HepG2 (cell line): ENCODE results near the gene CD58. TPM values are rescaled to one million over a fixed set of nuclear protein-coding genes. Genes with fewer than 3 reads are reported as not detected.

Experiments used
- ELF3 ChIP-seq: IDR thresholded peaks from 2 replicates; pipeline ENCODE4 v1.6.1; 2016; ENCODE audit warnings: missing genetic modification reagents, missing compliant biosample characterization
- FOXP4 ChIP-seq: sonication (generic); formaldehyde crosslinking; IDR thresholded peaks from 2 replicates; pipeline ENCODE4 v1.4.0; 2020; ENCODE audit warnings: missing genetic modification reagents
- GATAD2A ChIP-seq: IDR thresholded peaks from 2 replicates; pipeline ENCODE4 v1.6.1; 2016
- HIVEP1 ChIP-seq: sonication (generic); formaldehyde crosslinking; IDR thresholded peaks from 2 replicates; pipeline ENCODE4 v1.4.0; 2020; ENCODE audit warnings: mild to moderate bottlenecking, missing genetic modification reagents
- ISL2 ChIP-seq: sonication (generic); formaldehyde crosslinking; IDR thresholded peaks from 2 replicates; pipeline ENCODE4 v1.5.0; 2020; ENCODE audit warnings: missing genetic modification reagents
- MAZ ChIP-seq, 2 experiments: sonication (generic) in 1 of 2; formaldehyde crosslinking in 1 of 2; IDR thresholded peaks; 2 replicates each; pipeline versions ENCODE4 v1.5.0 to v1.6.1; 2012 to 2020; ENCODE audit warnings: low read depth in 2 of 2, mild to moderate bottlenecking in 2 of 2, borderline replicate concordance in 1 of 2, improper control_type of control experiment in 1 of 2, low read length in 1 of 2, missing genetic modification reagents in 1 of 2, moderate library complexity in 1 of 2
- NFYC ChIP-seq: IDR thresholded peaks from 2 replicates; pipeline ENCODE4 v1.6.1; 2016; ENCODE audit warnings: missing genetic modification reagents, missing compliant biosample characterization
- NPAS2 ChIP-seq: sonication (generic); formaldehyde crosslinking; IDR thresholded peaks from 2 replicates; pipeline ENCODE4 v1.8.0; 2022; ENCODE audit warnings: mild to moderate bottlenecking, missing genetic modification reagents, borderline replicate concordance
- NR2C2 ChIP-seq: sonication (generic); formaldehyde crosslinking; IDR thresholded peaks from 2 replicates; pipeline ENCODE4 v1.4.0; 2020; ENCODE audit warnings: missing genetic modification reagents, mild to moderate bottlenecking, moderate library complexity, borderline replicate concordance
- POGZ ChIP-seq: sonication (generic); formaldehyde crosslinking; IDR thresholded peaks from 2 replicates; pipeline ENCODE4 v1.4.0; 2020; ENCODE audit warnings: mild to moderate bottlenecking, missing genetic modification reagents
- RARA ChIP-seq: IDR thresholded peaks from 2 replicates; pipeline ENCODE4 v1.6.1; 2016; ENCODE audit warnings: missing genetic modification reagents, missing compliant biosample characterization
- REL ChIP-seq: sonication (generic); formaldehyde crosslinking; conservative IDR thresholded peaks from 2 replicates; pipeline ENCODE4 v1.8.0; 2022; ENCODE audit warnings: mild to moderate bottlenecking, missing genetic modification reagents, moderate library complexity
- RORA ChIP-seq: sonication (generic); formaldehyde crosslinking; IDR thresholded peaks from 2 replicates; pipeline ENCODE4 v1.5.0; 2020; ENCODE audit warnings: mild to moderate bottlenecking, missing genetic modification reagents, moderate library complexity
- SOX6 ChIP-seq, 2 experiments: fragments of 450-650 bp in 1 of 2; sonication (generic) in 1 of 2; formaldehyde crosslinking in 1 of 2; IDR thresholded peaks; 2 replicates each; pipeline versions ENCODE4 v1.4.0 to v1.6.1; 2017 to 2020; ENCODE audit warnings: antibody characterized with exemption in 1 of 2, mild to moderate bottlenecking in 1 of 2, missing genetic modification reagents in 1 of 2
- TCF7 ChIP-seq: sonication (generic); IDR thresholded peaks from 2 replicates; pipeline ENCODE4 v1.6.1; 2016; ENCODE audit warnings: antibody characterized with exemption, low read depth
- THAP8 ChIP-seq: sonication (generic); formaldehyde crosslinking; IDR thresholded peaks from 2 replicates; pipeline ENCODE4 v1.5.1; 2020; ENCODE audit warnings: missing genetic modification reagents, mild to moderate bottlenecking, borderline replicate concordance
- TSC22D2 ChIP-seq: sonication (generic); formaldehyde crosslinking; IDR thresholded peaks from 2 replicates; pipeline ENCODE4 v1.5.1; 2020; ENCODE audit warnings: missing genetic modification reagents, mild to moderate bottlenecking, borderline replicate concordance
- polyA plus RNA-seq, 8 experiments: library from polyadenylated mRNA; depleted of rRNA in 3 of 8; stranded (reverse) in 7 of 8; unstranded in 1 of 8; fragments of >200 nt; fragmentation: Illumina TruSeq in 4 of 8; extraction: Trizol in 4 of 8; gene quantifications; 2 replicates each; pipeline versions ENCODE4 v1.2.1 to v1.2.3, GENCODE V29; 2011 to 2016; ENCODE audit warnings: low read depth in 4 of 8, missing spikeins in 1 of 8, mixed read lengths in 1 of 8; ENCODE audit not compliant: insufficient read depth in 1 of 8
- total RNA-seq, 5 experiments: library from RNA; depleted of rRNA; stranded (reverse); fragments of >200 nt; fragmentation: Illumina TruSeq; extraction: Trizol; gene quantifications; 2 replicates each; pipeline ENCODE4 v1.2.3, GENCODE V29; 2016; ENCODE audit warnings: low read depth in 1 of 5
- TF ChIP-seq, protein P1 (sequence below): sonication (generic); formaldehyde crosslinking; IDR thresholded peaks from 2 replicates; pipeline ENCODE4 v1.8.0; 2022; ENCODE audit warnings: low read depth, missing genetic modification reagents
- TF ChIP-seq, protein P2 (sequence below): sonication (generic); formaldehyde crosslinking; IDR thresholded peaks from 2 replicates; pipeline ENCODE4 v1.4.0; 2020; ENCODE audit warnings: missing genetic modification reagents
- TF ChIP-seq, protein P3 (sequence below): sonication (generic); formaldehyde crosslinking; IDR thresholded peaks from 2 replicates; pipeline ENCODE4 v1.5.1; 2020; ENCODE audit warnings: missing genetic modification reagents, mild to moderate bottlenecking, borderline replicate concordance

Gene CD58
- total and polyA plus RNA-seq, 2 of the 13 experiments (the other 11 are each of a cell fraction or from before 2014, with no cell fraction given): 9.4 to 13.5 TPM

DNA sequence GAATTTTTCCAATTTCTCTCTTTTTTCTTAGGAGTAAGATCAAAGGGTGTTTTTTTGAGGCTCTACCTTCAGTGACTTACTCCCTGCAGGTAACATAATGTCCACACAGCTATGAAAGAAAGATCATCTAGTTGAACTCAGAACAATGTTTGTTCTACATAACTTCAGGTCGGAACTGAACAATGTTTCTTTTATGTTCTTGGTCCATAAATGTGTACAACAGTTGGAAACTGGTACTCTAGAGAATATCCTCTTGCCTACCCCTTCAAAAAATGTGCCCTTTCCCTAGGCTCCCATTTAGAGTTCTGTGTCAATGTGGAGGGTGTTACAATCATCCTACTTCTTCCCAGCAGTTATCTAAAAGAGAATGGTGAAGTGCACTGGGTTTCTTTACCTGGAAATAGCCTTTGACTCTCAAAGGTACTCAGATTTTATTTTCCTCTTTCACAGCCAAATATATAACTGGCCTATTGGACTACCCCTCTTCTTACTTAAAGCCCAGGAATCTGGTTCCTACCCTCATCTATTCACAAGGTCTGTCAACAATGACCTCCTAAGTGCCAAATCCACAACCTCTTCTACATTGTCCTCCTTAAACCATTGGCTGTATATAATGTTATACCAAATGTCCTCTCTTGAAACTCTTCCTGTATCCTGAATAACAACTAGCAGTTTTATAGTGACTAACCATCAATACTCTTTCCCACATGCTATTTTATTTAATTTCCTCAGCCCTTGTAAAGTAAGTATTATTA, 42.3 kb downstream of the CD58 start (continued):
- TF ChIP-seq HIVEP1: no peak
- 0 out of 2 replicates have a peak, but pooled peaks have one; percentile 34 for TF ChIP-seq POGZ (CRISPR knock-in tag)
- TF ChIP-seq ELF3 (CRISPR knock-in tag): peak; percentile 57; the same call in 1 of the 2 replicates
- TF ChIP-seq GATAD2A (CRISPR knock-in tag): peak; percentile 47; the same call in 1 of the 2 replicates
- TF ChIP-seq, protein P1, sequence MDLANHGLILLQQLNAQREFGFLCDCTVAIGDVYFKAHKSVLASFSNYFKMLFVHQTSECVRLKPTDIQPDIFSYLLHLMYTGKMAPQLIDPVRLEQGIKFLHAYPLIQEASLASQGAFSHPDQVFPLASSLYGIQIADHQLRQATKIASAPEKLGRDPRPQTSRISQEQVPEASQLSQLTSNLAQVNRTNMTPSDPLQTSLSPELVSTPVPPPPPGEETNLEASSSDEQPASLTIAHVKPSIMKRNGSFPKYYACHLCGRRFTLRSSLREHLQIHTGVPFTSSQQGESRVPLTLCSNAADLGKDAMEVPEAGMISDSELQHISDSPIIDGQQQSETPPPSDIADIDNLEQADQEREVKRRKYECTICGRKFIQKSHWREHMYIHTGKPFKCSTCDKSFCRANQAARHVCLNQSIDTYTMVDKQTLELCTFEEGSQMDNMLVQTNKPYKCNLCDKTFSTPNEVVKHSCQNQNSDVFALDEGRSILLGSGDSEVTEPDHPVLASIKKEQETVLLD (CRISPR knock-in tag): no peak
- TF ChIP-seq NPAS2 (CRISPR knock-in tag): no peak
- 0 out of 2 replicates have a peak, but pooled peaks have one; percentile 35 for TF ChIP-seq ISL2 (CRISPR knock-in tag)
- TF ChIP-seq NFYC (CRISPR knock-in tag): no peak
- TF ChIP-seq TSC22D2 (CRISPR knock-in tag): no peak
- TF ChIP-seq REL (CRISPR knock-in tag): no peak
- 0 out of 2 replicates have a peak, but pooled peaks have one; percentile 14 for TF ChIP-seq FOXP4 (CRISPR knock-in tag)
- peak; percentile 64 for TF ChIP-seq RARA (CRISPR knock-in tag)
- TF ChIP-seq, protein P2, sequence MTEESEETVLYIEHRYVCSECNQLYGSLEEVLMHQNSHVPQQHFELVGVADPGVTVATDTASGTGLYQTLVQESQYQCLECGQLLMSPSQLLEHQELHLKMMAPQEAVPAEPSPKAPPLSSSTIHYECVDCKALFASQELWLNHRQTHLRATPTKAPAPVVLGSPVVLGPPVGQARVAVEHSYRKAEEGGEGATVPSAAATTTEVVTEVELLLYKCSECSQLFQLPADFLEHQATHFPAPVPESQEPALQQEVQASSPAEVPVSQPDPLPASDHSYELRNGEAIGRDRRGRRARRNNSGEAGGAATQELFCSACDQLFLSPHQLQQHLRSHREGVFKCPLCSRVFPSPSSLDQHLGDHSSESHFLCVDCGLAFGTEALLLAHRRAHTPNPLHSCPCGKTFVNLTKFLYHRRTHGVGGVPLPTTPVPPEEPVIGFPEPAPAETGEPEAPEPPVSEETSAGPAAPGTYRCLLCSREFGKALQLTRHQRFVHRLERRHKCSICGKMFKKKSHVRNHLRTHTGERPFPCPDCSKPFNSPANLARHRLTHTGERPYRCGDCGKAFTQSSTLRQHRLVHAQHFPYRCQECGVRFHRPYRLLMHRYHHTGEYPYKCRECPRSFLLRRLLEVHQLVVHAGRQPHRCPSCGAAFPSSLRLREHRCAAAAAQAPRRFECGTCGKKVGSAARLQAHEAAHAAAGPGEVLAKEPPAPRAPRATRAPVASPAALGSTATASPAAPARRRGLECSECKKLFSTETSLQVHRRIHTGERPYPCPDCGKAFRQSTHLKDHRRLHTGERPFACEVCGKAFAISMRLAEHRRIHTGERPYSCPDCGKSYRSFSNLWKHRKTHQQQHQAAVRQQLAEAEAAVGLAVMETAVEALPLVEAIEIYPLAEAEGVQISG (CRISPR knock-in tag): no peak
- TF ChIP-seq RORA (CRISPR knock-in tag): no peak
- TF ChIP-seq SOX6 (IDR thresholded peaks at IDR 0.05): no peak
- peak; percentile 54; the same call in 1 of the 2 replicates for TF ChIP-seq SOX6 (CRISPR knock-in tag; IDR thresholded peaks at IDR 0.05)
- no peak for TF ChIP-seq MAZ (IDR thresholded peaks at IDR 0.05; ENCODE audit: borderline replicate concordance, low read depth, low read length)
- no peak for TF ChIP-seq MAZ (CRISPR knock-in tag; IDR thresholded peaks at IDR 0.05; ENCODE audit: low read depth)
- TF ChIP-seq, protein P3, sequence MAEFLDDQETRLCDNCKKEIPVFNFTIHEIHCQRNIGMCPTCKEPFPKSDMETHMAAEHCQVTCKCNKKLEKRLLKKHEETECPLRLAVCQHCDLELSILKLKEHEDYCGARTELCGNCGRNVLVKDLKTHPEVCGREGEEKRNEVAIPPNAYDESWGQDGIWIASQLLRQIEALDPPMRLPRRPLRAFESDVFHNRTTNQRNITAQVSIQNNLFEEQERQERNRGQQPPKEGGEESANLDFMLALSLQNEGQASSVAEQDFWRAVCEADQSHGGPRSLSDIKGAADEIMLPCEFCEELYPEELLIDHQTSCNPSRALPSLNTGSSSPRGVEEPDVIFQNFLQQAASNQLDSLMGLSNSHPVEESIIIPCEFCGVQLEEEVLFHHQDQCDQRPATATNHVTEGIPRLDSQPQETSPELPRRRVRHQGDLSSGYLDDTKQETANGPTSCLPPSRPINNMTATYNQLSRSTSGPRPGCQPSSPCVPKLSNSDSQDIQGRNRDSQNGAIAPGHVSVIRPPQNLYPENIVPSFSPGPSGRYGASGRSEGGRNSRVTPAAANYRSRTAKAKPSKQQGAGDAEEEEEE (CRISPR knock-in tag): no peak
- TF ChIP-seq THAP8 (CRISPR knock-in tag): no peak
- no peak for TF ChIP-seq NR2C2 (CRISPR knock-in tag)
- TF ChIP-seq TCF7: peak; percentile 65
